K562 (cell line): ENCODE measurements around the gene TRMT1. TPM values are rescaled to one million over a fixed set of nuclear protein-coding genes. Genes with fewer than 3 reads are reported as not detected.
A peak's percentile ranks its signal among the peaks of the same experiment; 100 is the strongest.

Experiments
- ARID1B ChIP-seq: fragments of 450-650 bp; IDR thresholded peaks from 2 replicates; pipeline ENCODE4 v1.6.1; 2016; ENCODE audit warnings: antibody characterized with exemption, mild to moderate bottlenecking, inconsistent platforms
- CHD2 ChIP-seq: IDR thresholded peaks from 2 replicates; pipeline ENCODE4 v1.6.1; 2011; ENCODE audit warnings: low read depth, low read length
- ETS1 ChIP-seq: conservative IDR thresholded peaks from 2 replicates; pipeline ENCODE4 v1.6.1; 2011; ENCODE audit warnings: low read depth, mild to moderate bottlenecking, low read length; ENCODE audit not compliant: control insufficient read depth
- KLF13 ChIP-seq: fragments of 450-650 bp; IDR thresholded peaks from 2 replicates; pipeline ENCODE4 v1.6.1; 2016; ENCODE audit warnings: missing genetic modification characterization, low read depth, mild to moderate bottlenecking, missing compliant biosample characterization, moderate library complexity, borderline replicate concordance
- NCOR1 ChIP-seq: fragments of 450-650 bp; IDR thresholded peaks from 2 replicates; pipeline ENCODE4 v1.6.1; 2016; ENCODE audit warnings: mild to moderate bottlenecking, moderate library complexity
- PBX2 ChIP-seq, 2 experiments: IDR thresholded peaks in 1 of 2; conservative IDR thresholded peaks in 1 of 2; 2 replicates each; pipeline ENCODE4 v1.6.1; 2016; ENCODE audit warnings: low read depth in 2 of 2, mild to moderate bottlenecking in 1 of 2, missing compliant biosample characterization in 1 of 2, missing genetic modification characterization in 1 of 2, moderate library complexity in 1 of 2
- POLR2B ChIP-seq: fragments of 450-650 bp; IDR thresholded peaks from 2 replicates; pipeline ENCODE4 v1.6.1; 2018; ENCODE audit warnings: low read depth; ENCODE audit not compliant: partially characterized antibody
- SMARCA5 ChIP-seq: fragments of 450-650 bp; IDR thresholded peaks from 2 replicates; pipeline ENCODE4 v1.6.1; 2016
- SOX6 ChIP-seq: fragments of 450-650 bp; IDR thresholded peaks from 2 replicates; pipeline ENCODE4 v1.6.1; 2014; ENCODE audit warnings: mild to moderate bottlenecking
- TAF1 ChIP-seq: IDR thresholded peaks from 2 replicates; pipeline ENCODE4 v1.6.1; 2011; ENCODE audit warnings: mild to moderate bottlenecking, low read length, moderate library complexity; ENCODE audit not compliant: insufficient read depth, control insufficient read depth, severe bottlenecking; ENCODE audit errors: extremely low read depth
- TAF9B ChIP-seq: fragments of 450-650 bp; IDR thresholded peaks from 2 replicates; pipeline ENCODE4 v1.6.1; 2018; ENCODE audit warnings: mild to moderate bottlenecking; ENCODE audit not compliant: partially characterized antibody
- TEAD2 ChIP-seq: fragments of 450-650 bp; IDR thresholded peaks from 2 replicates; pipeline ENCODE4 v1.6.1; 2016; ENCODE audit warnings: missing genetic modification characterization, control low read depth, missing compliant biosample characterization
- TSC22D4 ChIP-seq: fragments of 450-650 bp; IDR thresholded peaks from 2 replicates; pipeline ENCODE4 v1.6.1; 2016; ENCODE audit warnings: missing genetic modification characterization, missing biosample characterization, control low read depth
- XRCC5 ChIP-seq: fragments of 200-400 bp; formaldehyde crosslinking; IDR thresholded peaks from 2 replicates; pipeline ENCODE4 v1.6.1; 2017; ENCODE audit warnings: low read depth, mild to moderate bottlenecking, low read length
- YBX1 ChIP-seq: fragments of 450-650 bp; IDR thresholded peaks from 2 replicates; pipeline ENCODE4 v1.7.1; 2016; ENCODE audit warnings: mild to moderate bottlenecking
- ZKSCAN1 ChIP-seq: fragments of 150-350 bp; IDR thresholded peaks from 2 replicates; pipeline ENCODE4 v1.6.1; 2016; ENCODE audit warnings: low read depth, low read length
- ZNF217 ChIP-seq: sonication (generic); formaldehyde crosslinking; IDR thresholded peaks from 2 replicates; pipeline ENCODE4 v1.8.0; 2022; ENCODE audit warnings: mild to moderate bottlenecking, missing genetic modification reagents
- ZNF24 ChIP-seq: fragments of 450-650 bp; IDR thresholded peaks from 2 replicates; pipeline ENCODE4 v1.6.1; 2016
- ZNF592 ChIP-seq: fragments of 450-650 bp; IDR thresholded peaks from 2 replicates; pipeline ENCODE4 v1.6.1; 2017; ENCODE audit warnings: antibody characterized with exemption, mild to moderate bottlenecking
- ZNF644 ChIP-seq: fragments of 200-800 bp; sonication (Bioruptor generic); IDR thresholded peaks from 2 replicates; pipeline ENCODE4 v1.6.1; 2016; ENCODE audit warnings: low read depth, missing genetic modification characterization, missing compliant biosample characterization
- ZZZ3 ChIP-seq: fragments of 450-650 bp; IDR thresholded peaks from 2 replicates; pipeline ENCODE4 v1.6.1; 2016; ENCODE audit warnings: antibody characterized with exemption, mild to moderate bottlenecking, moderate library complexity
- polyA plus RNA-seq, 8 experiments: library from polyadenylated mRNA; depleted of rRNA in 4 of 8; stranded (reverse) in 5 of 8; unstranded in 3 of 8; fragments of >200 nt; fragmentation: Nextera tagmentation in 2 of 8; fragmentation: Illumina TruSeq in 1 of 8; extraction: Ambion mirVana in 2 of 8; extraction: Trizol in 1 of 8; gene quantifications; 2 replicates each; pipeline versions ENCODE4 v1.2.1 to v1.2.3, GENCODE V29; 2011 to 2014; ENCODE audit warnings: inconsistent platforms in 1 of 8, missing spikeins in 1 of 8
- total RNA-seq, 7 experiments: library from RNA; depleted of rRNA in 6 of 7; stranded (reverse); fragments of >200 nt in 6 of 7; fragmentation: Illumina TruSeq in 2 of 7; extraction: Trizol in 2 of 7; gene quantifications; 2 replicates each; pipeline versions ENCODE4 v1.2.1 to v1.2.3, GENCODE V29; 2011 to 2021; ENCODE audit warnings: low replicate concordance in 1 of 7

TRMT1 gene
- total and polyA plus RNA-seq, 9 of the 15 experiments (the other 6 are each of a cell fraction or from before 2014, with no cell fraction given), result 5.8 to 158 (median 54.3) TPM

- TF ChIP-seq PBX2 (CRISPR knock-in tag; IDR thresholded peaks at IDR 0.05; ENCODE audit: low read depth) (no peak), PBX2 (tag; conservative IDR thresholded peaks at IDR 0.05; ENCODE audit: low read depth) (peak; percentile 56), ZKSCAN1 (no peak), ZZZ3 (no peak), TSC22D4 (tag) (no peak), YBX1 (no peak), NCOR1 (peak; percentile 60), SMARCA5 (0 out of 2 replicates have a peak, but pooled peaks have one; percentile 8), TAF1 (peak; percentile 44), ZNF644 (peak; percentile 66; the same call in 1 of the 2 replicates), SOX6 (peak; percentile 51), ZNF217 (no peak), TEAD2 (tag) (no peak), TAF9B (peak; percentile 22), ARID1B (peak; percentile 41; the same call in 1 of the 2 replicates), ZNF592 (peak; percentile 13; the same call in 1 of the 2 replicates), POLR2B (peak; percentile 49), ETS1 (0 out of 2 replicates have a peak, but pooled peaks have one; percentile 21), KLF13 (tag) (peak; percentile 65; the same call in 1 of the 2 replicates), CHD2 (peak; percentile 52), ZNF24 (no peak; the same call in 1 of the 2 replicates), XRCC5 (0 out of 2 replicates have a peak, but pooled peaks have one; percentile 9)
Measured at GRCh38 chr19:13163609-13164342, 47.2 kb upstream of the TRMT1 start (continued).
